Measurements from ENCODE around the gene LPCAT3.

DNA sequence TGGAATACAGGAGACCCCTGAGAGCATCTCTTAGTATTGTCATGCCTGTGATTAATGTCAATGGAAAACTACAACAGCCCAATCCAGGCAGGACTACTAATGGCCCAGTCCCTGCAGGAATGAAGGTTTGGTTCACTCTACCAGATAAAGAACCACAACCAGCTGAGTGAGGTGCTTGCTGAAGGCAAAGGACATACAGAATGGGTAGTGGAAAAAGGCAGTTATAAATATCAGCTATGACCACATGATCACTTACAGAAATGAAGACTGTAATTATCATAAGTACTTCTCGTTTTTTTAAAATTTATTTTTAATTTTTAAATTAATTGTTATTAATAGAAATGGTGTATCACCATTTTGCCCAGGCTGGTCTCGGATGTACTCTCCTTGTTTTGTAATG, 17.2 kb upstream of the LPCAT3 start:
- TF ChIP-seq, protein P1, sequence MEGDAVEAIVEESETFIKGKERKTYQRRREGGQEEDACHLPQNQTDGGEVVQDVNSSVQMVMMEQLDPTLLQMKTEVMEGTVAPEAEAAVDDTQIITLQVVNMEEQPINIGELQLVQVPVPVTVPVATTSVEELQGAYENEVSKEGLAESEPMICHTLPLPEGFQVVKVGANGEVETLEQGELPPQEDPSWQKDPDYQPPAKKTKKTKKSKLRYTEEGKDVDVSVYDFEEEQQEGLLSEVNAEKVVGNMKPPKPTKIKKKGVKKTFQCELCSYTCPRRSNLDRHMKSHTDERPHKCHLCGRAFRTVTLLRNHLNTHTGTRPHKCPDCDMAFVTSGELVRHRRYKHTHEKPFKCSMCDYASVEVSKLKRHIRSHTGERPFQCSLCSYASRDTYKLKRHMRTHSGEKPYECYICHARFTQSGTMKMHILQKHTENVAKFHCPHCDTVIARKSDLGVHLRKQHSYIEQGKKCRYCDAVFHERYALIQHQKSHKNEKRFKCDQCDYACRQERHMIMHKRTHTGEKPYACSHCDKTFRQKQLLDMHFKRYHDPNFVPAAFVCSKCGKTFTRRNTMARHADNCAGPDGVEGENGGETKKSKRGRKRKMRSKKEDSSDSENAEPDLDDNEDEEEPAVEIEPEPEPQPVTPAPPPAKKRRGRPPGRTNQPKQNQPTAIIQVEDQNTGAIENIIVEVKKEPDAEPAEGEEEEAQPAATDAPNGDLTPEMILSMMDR (IDR thresholded peaks at IDR 0.05): no peak
- no peak for TF ChIP-seq POLR2A (IDR thresholded peaks at IDR 0.05)
